Mesenteric fat pad (tissue), 1 donor: ENCODE measurements around the gene OR4C16. TPM values are rescaled to one million over a fixed set of nuclear protein-coding genes. Genes with fewer than 3 reads are reported as not detected.

Experiments used
- DNase-seq: peaks from one replicate; pipeline ENCODE4 v3.0.0-alpha.2; 2020; ENCODE audit warnings: low spot score
- long read RNA-seq: library from polyadenylated mRNA; unstranded; transcript quantifications from one replicate; pipeline ENCODE4 v2.0.0, GENCODE V29; 2020
- total RNA-seq: library from RNA; stranded (reverse); fragmentation: NEBNext Ultra II Directional; extraction: Animal tissue kit (Norgen Biotek cat#: 25700); gene quantifications from one replicate; pipeline ENCODE4 v1.2.1, GENCODE V29; 2021
- donor health status: DM: yes; HTN: yes; CAD: no.

OR4C16 gene
- total RNA-seq, result not detected
- long read RNA-seq, result 0 reads

GRCh38 chr11:55571828-55572227 lies at the start of gene OR4C16:
Gene OR4C16 (plus strand): TSS chr11:55572128. CDS start chr11:55572128, 0 bp downstream.
- no peak for DNase-seq

GRCh38 chr11:55554169-55554568 lies 17.8 kb upstream of the OR4C16 start, which contains the start of gene OR4C15:
Gene OR4C15 (plus strand): TSS chr11:55554469. CDS start chr11:55554469, 0 bp downstream.
- DNase-seq, result no peak

GRCh38 chr11:55572548-55572947 lies 620 bp downstream of the OR4C16 start:
- DNase-seq, result no peak

GRCh38 chr11:55607545-55607944 lies 35.6 kb downstream of the OR4C16 start, which contains the start of gene OR4C11:
Gene OR4C11 (minus strand): TSS chr11:55607645. CDS start chr11:55604373, 3,272 bp downstream.
- no peak for DNase-seq

Other genes starting within 250 kb of the OR4C16 start
- gene OR4A16, start 228.9 kb upstream of the OR4C16 start, total RNA-seq, result not detected
- gene OR4A15, start 204.2 kb upstream of the OR4C16 start, total RNA-seq, result not detected
- gene OR4C15, start 17.7 kb upstream of the OR4C16 start, total RNA-seq, result not detected
- gene OR4C11, start 35.5 kb downstream of the OR4C16 start, total RNA-seq, result not detected
- gene OR4P4, start 63.0 kb downstream of the OR4C16 start, total RNA-seq, result not detected
- not detected for gene OR4S2, start 76.2 kb downstream of the OR4C16 start, total RNA-seq
- not detected for gene OR4C6, start 90.1 kb downstream of the OR4C16 start, total RNA-seq
- gene OR5D13, start 201.3 kb downstream of the OR4C16 start, total RNA-seq, result not detected
- not detected for gene OR5D14, start 223.4 kb downstream of the OR4C16 start, total RNA-seq
- gene OR5L1, start 239.2 kb downstream of the OR4C16 start, total RNA-seq, result not detected
- not detected for gene OR5D18, start 247.5 kb downstream of the OR4C16 start, total RNA-seq